Measurements from ENCODE around the gene KRT77.

DNA sequence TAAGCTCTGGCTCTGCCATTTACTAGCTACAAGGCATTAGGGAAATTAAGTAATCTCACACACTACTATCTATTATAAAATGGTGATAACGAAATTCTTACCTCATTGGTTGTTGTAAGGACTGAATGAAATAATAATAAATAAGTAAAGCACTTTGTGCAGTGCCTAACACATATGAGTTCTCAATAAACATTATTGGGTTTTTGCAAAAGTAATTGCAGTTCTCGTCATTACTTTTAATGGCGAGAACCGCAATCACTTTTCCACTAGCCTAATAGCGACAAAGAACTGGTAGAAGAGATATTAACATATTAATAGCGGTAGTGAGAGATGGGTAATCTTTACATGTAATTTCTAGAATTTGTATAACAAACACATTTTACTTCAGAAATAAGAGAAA is 9.2 kb downstream of the KRT77 start:
- TF ChIP-seq, protein P1, sequence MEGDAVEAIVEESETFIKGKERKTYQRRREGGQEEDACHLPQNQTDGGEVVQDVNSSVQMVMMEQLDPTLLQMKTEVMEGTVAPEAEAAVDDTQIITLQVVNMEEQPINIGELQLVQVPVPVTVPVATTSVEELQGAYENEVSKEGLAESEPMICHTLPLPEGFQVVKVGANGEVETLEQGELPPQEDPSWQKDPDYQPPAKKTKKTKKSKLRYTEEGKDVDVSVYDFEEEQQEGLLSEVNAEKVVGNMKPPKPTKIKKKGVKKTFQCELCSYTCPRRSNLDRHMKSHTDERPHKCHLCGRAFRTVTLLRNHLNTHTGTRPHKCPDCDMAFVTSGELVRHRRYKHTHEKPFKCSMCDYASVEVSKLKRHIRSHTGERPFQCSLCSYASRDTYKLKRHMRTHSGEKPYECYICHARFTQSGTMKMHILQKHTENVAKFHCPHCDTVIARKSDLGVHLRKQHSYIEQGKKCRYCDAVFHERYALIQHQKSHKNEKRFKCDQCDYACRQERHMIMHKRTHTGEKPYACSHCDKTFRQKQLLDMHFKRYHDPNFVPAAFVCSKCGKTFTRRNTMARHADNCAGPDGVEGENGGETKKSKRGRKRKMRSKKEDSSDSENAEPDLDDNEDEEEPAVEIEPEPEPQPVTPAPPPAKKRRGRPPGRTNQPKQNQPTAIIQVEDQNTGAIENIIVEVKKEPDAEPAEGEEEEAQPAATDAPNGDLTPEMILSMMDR (IDR thresholded peaks at IDR 0.05), result no peak
- no peak for TF ChIP-seq POLR2AphosphoS5 (IDR thresholded peaks at IDR 0.05)
- TF ChIP-seq POLR2A (IDR thresholded peaks at IDR 0.05), result no peak
- no peak for TF ChIP-seq EP300 (IDR thresholded peaks at IDR 0.05)

Data from stomach (tissue), 4 donors.